OCI-LY1 (cell line): ENCODE data around the gene ART1.

Experiments used
- H2AFZ ChIP-seq: fragments of 200-600 bp; sonication (generic), shearing (Covaris generic); 2 replicates; pipeline ENCODE4 v1.6.0; 2014; ENCODE audit warnings: antibody characterized with exemption, mild to moderate bottlenecking, low read length
- H3F3A ChIP-seq: fragments of 200-600 bp; sonication (generic), shearing (Covaris generic); 2 replicates; pipeline ENCODE4 v1.6.0; 2014; ENCODE audit warnings: mild to moderate bottlenecking, antibody characterized with exemption, low read length, moderate library complexity; ENCODE audit not compliant: insufficient read depth
- H3K27ac ChIP-seq: fragments of 200-600 bp; sonication (generic); 2 replicates; pipeline ENCODE4 v1.5.1; 2014; ENCODE audit warnings: low read length, mixed run types, mild to moderate bottlenecking, low read depth; ENCODE audit not compliant: poor library complexity, severe bottlenecking
- H3K27me3 ChIP-seq: fragments of 200-600 bp; sonication (generic); 2 replicates; pipeline ENCODE4 v1.6.0; 2014; ENCODE audit warnings: antibody characterized with exemption, mild to moderate bottlenecking, low read length, moderate library complexity; ENCODE audit not compliant: insufficient read depth
- H3K36me3 ChIP-seq: fragments of 200-600 bp; sonication (generic); 2 replicates; pipeline ENCODE4 v1.6.1; 2014; ENCODE audit warnings: mild to moderate bottlenecking, antibody characterized with exemption, low read length, moderate library complexity, mixed read lengths; ENCODE audit not compliant: insufficient read depth
- H3K4me1 ChIP-seq: fragments of 200-600 bp; sonication (generic); 2 replicates; pipeline ENCODE4 v1.5.1; 2014; ENCODE audit warnings: mild to moderate bottlenecking, low read length, moderate library complexity; ENCODE audit not compliant: insufficient read depth, severe bottlenecking
- H3K4me2 ChIP-seq: fragments of 200-600 bp; sonication (generic), shearing (Covaris generic); 2 replicates; pipeline ENCODE4 v1.6.1; 2014; ENCODE audit warnings: low read length
- H3K4me3 ChIP-seq: fragments of 200-600 bp; sonication (generic); 2 replicates; pipeline ENCODE4 v1.5.1; 2014; ENCODE audit warnings: low read length, low read depth, mild to moderate bottlenecking, mixed read lengths; ENCODE audit not compliant: poor library complexity, severe bottlenecking
- H3K79me2 ChIP-seq: fragments of 200-600 bp; shearing (Covaris generic); 2 replicates; pipeline ENCODE4 v1.6.1; 2016; ENCODE audit warnings: mixed run types, low read length, mixed read lengths; ENCODE audit not compliant: insufficient read depth
- H3K9ac ChIP-seq: fragments of 200-600 bp; sonication (generic), shearing (Covaris generic); 2 replicates; pipeline ENCODE4 v1.6.1; 2014; ENCODE audit warnings: mild to moderate bottlenecking, low read length, mixed read lengths
- H3K9me2 ChIP-seq: fragments of 200-600 bp; sonication (generic), shearing (Covaris generic); 2 replicates; pipeline ENCODE4 v1.6.1; 2014; ENCODE audit warnings: low read depth, mild to moderate bottlenecking, low read length, mixed read lengths
- H3K9me3 ChIP-seq: fragments of 200-600 bp; shearing (Covaris generic); 2 replicates; pipeline ENCODE4 v1.6.1; 2014; ENCODE audit warnings: low read length, mixed read lengths
- H4K20me1 ChIP-seq: fragments of 200-600 bp; sonication (generic), shearing (Covaris generic); 2 replicates; pipeline ENCODE4 v1.6.0; 2016; ENCODE audit warnings: mild to moderate bottlenecking, low read length; ENCODE audit not compliant: insufficient read depth
- EZH2 ChIP-seq: fragments of 200-600 bp; sonication (generic), shearing (Covaris generic); IDR thresholded peaks from 2 replicates; pipeline ENCODE4 v1.8.0; 2017; ENCODE audit warnings: borderline replicate concordance, mixed run types, mild to moderate bottlenecking, antibody characterized with exemption, low read length, moderate library complexity, mixed read lengths
- TF ChIP-seq, protein P1 (sequence below): fragments of 200-600 bp; sonication (generic), shearing (Covaris generic); IDR thresholded peaks from 2 replicates; pipeline ENCODE4 v1.5.1; 2017; ENCODE audit warnings: mild to moderate bottlenecking, antibody characterized with exemption, low read length, moderate library complexity, mixed read lengths

Gene ART1

DNA sequence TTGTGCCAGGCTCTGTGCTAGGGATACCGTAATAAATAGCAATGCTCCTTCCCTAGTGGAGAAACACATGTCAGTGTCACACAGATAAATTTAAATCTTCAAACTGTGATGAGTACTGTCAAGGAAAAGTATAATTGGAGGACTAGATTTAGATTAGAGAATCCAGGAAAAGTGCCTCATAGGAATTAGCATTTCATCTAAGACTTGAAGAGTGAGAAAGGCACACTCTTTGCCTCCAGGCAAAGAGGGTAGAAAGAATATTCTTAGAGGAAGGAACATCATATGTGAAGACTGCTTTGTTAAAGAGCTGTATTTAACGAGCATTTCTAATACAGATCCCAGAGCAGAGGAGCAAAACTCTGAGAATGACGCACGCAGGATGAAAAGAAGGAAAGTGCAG, 34.1 kb upstream of the ART1 start:
- Histone ChIP-seq H4K20me1 (no peaks in the 10 kb centered on the region), H3K27ac (no peak overlapping the region), H3K4me3 (no peak overlapping the region), H3F3A (no peaks in the 10 kb centered on the region), H3K27me3 (no peaks in the 10 kb centered on the region), H3K79me2 (no peaks in the 10 kb centered on the region), H2AFZ (no peak overlapping the region), H3K4me1 (no peaks in the 10 kb centered on the region), H3K4me2 (no peak overlapping the region), H3K9me2 (no peaks in the 10 kb centered on the region), H3K9me3 (peaks cover 4% of the 10 kb centered on the region; the same call in 1 of the 2 replicates), H3K9ac (no peak overlapping the region), H3K36me3 (no peaks in the 10 kb centered on the region)
- TF ChIP-seq, protein P1, sequence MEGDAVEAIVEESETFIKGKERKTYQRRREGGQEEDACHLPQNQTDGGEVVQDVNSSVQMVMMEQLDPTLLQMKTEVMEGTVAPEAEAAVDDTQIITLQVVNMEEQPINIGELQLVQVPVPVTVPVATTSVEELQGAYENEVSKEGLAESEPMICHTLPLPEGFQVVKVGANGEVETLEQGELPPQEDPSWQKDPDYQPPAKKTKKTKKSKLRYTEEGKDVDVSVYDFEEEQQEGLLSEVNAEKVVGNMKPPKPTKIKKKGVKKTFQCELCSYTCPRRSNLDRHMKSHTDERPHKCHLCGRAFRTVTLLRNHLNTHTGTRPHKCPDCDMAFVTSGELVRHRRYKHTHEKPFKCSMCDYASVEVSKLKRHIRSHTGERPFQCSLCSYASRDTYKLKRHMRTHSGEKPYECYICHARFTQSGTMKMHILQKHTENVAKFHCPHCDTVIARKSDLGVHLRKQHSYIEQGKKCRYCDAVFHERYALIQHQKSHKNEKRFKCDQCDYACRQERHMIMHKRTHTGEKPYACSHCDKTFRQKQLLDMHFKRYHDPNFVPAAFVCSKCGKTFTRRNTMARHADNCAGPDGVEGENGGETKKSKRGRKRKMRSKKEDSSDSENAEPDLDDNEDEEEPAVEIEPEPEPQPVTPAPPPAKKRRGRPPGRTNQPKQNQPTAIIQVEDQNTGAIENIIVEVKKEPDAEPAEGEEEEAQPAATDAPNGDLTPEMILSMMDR = no peak
- TF ChIP-seq EZH2 = no peak

DNA sequence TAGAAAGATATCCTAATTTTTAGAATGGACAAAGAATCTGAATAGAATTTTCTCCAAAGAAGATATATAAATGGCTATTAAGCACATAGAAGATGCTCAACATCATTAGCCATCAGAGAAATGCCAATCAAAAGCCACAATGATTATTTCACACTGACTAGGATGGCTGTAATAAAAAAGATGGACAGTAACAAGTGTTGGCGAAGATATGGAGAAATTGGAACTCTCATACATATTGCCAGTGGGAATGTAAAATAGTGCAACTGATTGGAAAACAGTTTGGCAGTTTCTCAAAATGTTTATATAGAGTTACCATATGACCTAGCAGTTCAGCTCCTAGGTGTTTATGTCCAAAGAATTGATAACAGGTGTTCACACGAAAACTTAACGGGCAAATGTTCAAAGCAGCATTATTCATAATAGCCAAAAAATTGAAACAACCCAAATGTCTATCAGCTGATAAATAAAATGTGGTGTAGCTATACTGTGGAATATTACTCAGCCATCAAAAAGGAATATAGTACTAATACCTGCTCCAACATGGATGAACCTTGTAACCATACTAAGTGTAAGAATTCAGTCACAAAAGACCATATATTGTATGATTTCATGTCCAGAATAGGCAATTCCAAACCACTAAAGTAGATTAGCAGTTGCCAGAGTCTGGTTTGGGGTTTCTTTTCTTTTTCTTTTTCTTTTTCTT, 32.8 kb upstream of the ART1 start:
- no peaks in the 10 kb centered on the region for H4K20me1 ChIP-seq
- no peaks in the 10 kb centered on the region for H3K4me1 ChIP-seq
- no peak overlapping the region for H3K27ac ChIP-seq
- H3F3A ChIP-seq = no peaks in the 10 kb centered on the region
- H3K79me2 ChIP-seq = no peaks in the 10 kb centered on the region
- no peaks in the 10 kb centered on the region for H3K27me3 ChIP-seq
- H3K9me3 ChIP-seq = peaks cover 4% of the 10 kb centered on the region; the same call in 1 of the 2 replicates
- no peak overlapping the region for H3K4me3 ChIP-seq
- H3K9me2 ChIP-seq = no peaks in the 10 kb centered on the region
- no peak overlapping the region for H3K9ac ChIP-seq
- H3K36me3 ChIP-seq = no peaks in the 10 kb centered on the region
- H3K4me2 ChIP-seq = no peak overlapping the region
- no peak overlapping the region for H2AFZ ChIP-seq
- TF ChIP-seq EZH2 = no peak
- TF ChIP-seq, protein P1 = no peak

GRCh38 chr11:3613998-3614741, 30.8 kb upstream of the ART1 start:
- H2AFZ ChIP-seq = no peak overlapping the region
- H3K27ac ChIP-seq = no peak overlapping the region
- no peaks in the 10 kb centered on the region for H3K79me2 ChIP-seq
- no peak overlapping the region for H3K9ac ChIP-seq
- H3K9me3 ChIP-seq = peaks cover 4% of the 10 kb centered on the region; the same call in 1 of the 2 replicates
- no peak overlapping the region for H3K4me3 ChIP-seq
- H3K4me1 ChIP-seq = no peaks in the 10 kb centered on the region
- H3F3A ChIP-seq = no peaks in the 10 kb centered on the region
- H3K9me2 ChIP-seq = no peaks in the 10 kb centered on the region
- H3K27me3 ChIP-seq = no peaks in the 10 kb centered on the region
- no peaks in the 10 kb centered on the region for H4K20me1 ChIP-seq
- no peaks in the 10 kb centered on the region for H3K36me3 ChIP-seq
- no peak overlapping the region for H3K4me2 ChIP-seq
- TF ChIP-seq, protein P1 = no peak
- no peak for TF ChIP-seq EZH2
